OCI-LY7 (cell line): ENCODE results near the gene EIF2S1. TPM values are rescaled to one million over a fixed set of nuclear protein-coding genes. Genes with fewer than 3 reads are reported as not detected.

Source experiments
- BruUV-seq: library from RNA; stranded (reverse); fragments of 400-500 nt; replicated peaks from 2 replicates; lab custom pipeline; 2021; lab: Mats Ljungman, UMichigan
- CTCF ChIA-PET: fragments of 300-600 bp; sonication (Branson Sonifier 250); formaldehyde crosslinking; loops from one replicate; lab custom pipeline; 2022; ENCODE audit warnings: antibody characterized with exemption; ENCODE audit not compliant: unreplicated experiment; lab: Charles Lee
- POLR2A ChIA-PET: fragments of 300-600 bp; sonication (Branson Sonifier 250); formaldehyde crosslinking; loops from one replicate; lab custom pipeline; 2022; ENCODE audit warnings: antibody characterized with exemption; lab: Charles Lee
- DNase-seq: peaks from one replicate; pipeline ENCODE4 v3.0.0-alpha.2; 2015; ENCODE audit warnings: low spot score
- H2AFZ ChIP-seq: fragments of 200-600 bp; sonication (generic), shearing (Covaris generic); 2 replicates; pipeline ENCODE4 v1.6.1; 2014; ENCODE audit warnings: mild to moderate bottlenecking, antibody characterized with exemption, low read length, moderate library complexity
- H3K27ac ChIP-seq: fragments of 200-600 bp; sonication (generic); 2 replicates; pipeline ENCODE4 v1.5.1; 2014; ENCODE audit warnings: mixed run types, low read depth, mild to moderate bottlenecking, moderate library complexity, low read length, inconsistent platforms; ENCODE audit not compliant: poor library complexity, severe bottlenecking
- H3K36me3 ChIP-seq: fragments of 200-600 bp; sonication (generic); 2 replicates; pipeline ENCODE4 v1.6.1; 2014; ENCODE audit warnings: mild to moderate bottlenecking, antibody characterized with exemption, low read length, moderate library complexity, mixed read lengths; ENCODE audit not compliant: insufficient read depth
- H3K4me1 ChIP-seq: fragments of 200-600 bp; sonication (generic); 2 replicates; pipeline ENCODE4 v1.5.1; 2014; ENCODE audit warnings: mild to moderate bottlenecking, low read length; ENCODE audit not compliant: insufficient read depth, poor library complexity, severe bottlenecking
- H3K4me2 ChIP-seq: fragments of 200-600 bp; sonication (generic); 2 replicates; pipeline ENCODE4 v1.6.1; 2014; ENCODE audit warnings: mild to moderate bottlenecking, low read length
- H3K4me3 ChIP-seq: fragments of 200-600 bp; sonication (generic); 2 replicates; pipeline ENCODE4 v1.5.1; 2014; ENCODE audit warnings: mild to moderate bottlenecking, low read depth, low read length; ENCODE audit not compliant: poor library complexity, severe bottlenecking
- H3K79me2 ChIP-seq: fragments of 200-600 bp; sonication (generic); 2 replicates; pipeline ENCODE4 v1.6.1; 2016; ENCODE audit warnings: low read depth, mild to moderate bottlenecking, low read length, moderate library complexity, mixed read lengths; ENCODE audit not compliant: insufficient read depth
- H3K9me2 ChIP-seq: fragments of 200-600 bp; sonication (generic); 2 replicates; pipeline ENCODE4 v1.6.1; 2016; ENCODE audit warnings: mild to moderate bottlenecking, low read length, mixed read lengths; ENCODE audit not compliant: insufficient read depth
- H3K9me3 ChIP-seq: fragments of 200-600 bp; sonication (generic); 2 replicates; pipeline ENCODE4 v1.6.1; 2014; ENCODE audit warnings: mild to moderate bottlenecking, mixed run types, low read length, mixed read lengths
- H4K20me1 ChIP-seq: fragments of 200-600 bp; sonication (generic); 2 replicates; pipeline ENCODE4 v1.6.1; 2014; ENCODE audit warnings: mild to moderate bottlenecking, antibody characterized with exemption, low read length, moderate library complexity, mixed read lengths; ENCODE audit not compliant: insufficient read depth
- CTCF ChIP-seq: fragments of 200-600 bp; sonication (generic); conservative IDR thresholded peaks from 2 replicates; pipeline ENCODE4 v1.5.1; 2014; ENCODE audit warnings: mild to moderate bottlenecking, antibody characterized with exemption, low read length, moderate library complexity, mixed read lengths
- EZH2phosphoT487 ChIP-seq: fragments of 200-600 bp; sonication (generic); IDR thresholded peaks from 2 replicates; pipeline ENCODE4 v1.6.1; 2018; ENCODE audit warnings: low read depth, borderline replicate concordance, mild to moderate bottlenecking, mixed run types, antibody characterized with exemption, low read length, moderate library complexity, mixed read lengths
- intact Hi-C: fragments of 100-400 bp; cut with micrococcal nuclease; formaldehyde crosslinking; loops from one replicate; pipeline ENCODE4 v1.10.0; 2022; ENCODE audit not compliant: unreplicated experiment
- total RNA-seq, 2 experiments: library from RNA; depleted of rRNA in 1 of 2; stranded (reverse); fragments of >200 nt in 1 of 2; shearing (Covaris generic) in 1 of 2; gene quantifications; 2 replicates each; pipeline ENCODE4 v1.2.3, GENCODE V29; 2014 to 2022

EIF2S1 gene
- total RNA-seq, 2 experiments from 2014 or later = 161 to 170 TPM

GRCh38 chr14:67416810-67417209, 56.7 kb downstream of the EIF2S1 start:
- ChIA-PET POLR2A (no interaction called here), CTCF (no interaction called here)
- Histone ChIP-seq H3K9me2 (no peaks in the 10 kb centered on the region), H3K27ac (no peak overlapping the region), H3K79me2 (no peaks in the 10 kb centered on the region), H4K20me1 (no peaks in the 10 kb centered on the region), H3K9me3 (no peaks in the 10 kb centered on the region), H3K4me1 (peaks cover 3% of the 10 kb centered on the region), H3K4me3 (no peak overlapping the region), H2AFZ (no peak overlapping the region), H3K4me2 (no peak overlapping the region), H3K36me3 (no peaks in the 10 kb centered on the region)
- intact Hi-C loops = no loop called here
- BruUV-seq = no TSS peak
- no peak for TF ChIP-seq CTCF
- no peak for TF ChIP-seq EZH2phosphoT487
- DNase-seq = peak; percentile 24

GRCh38 chr14:67417633-67418032, 57.5 kb downstream of the EIF2S1 start:
- ChIA-PET POLR2A (no interaction called here), CTCF (no interaction called here)
- Histone ChIP-seq H3K9me2 (no peaks in the 10 kb centered on the region), H3K4me2 (no peak overlapping the region), H3K79me2 (no peaks in the 10 kb centered on the region), H3K36me3 (no peaks in the 10 kb centered on the region), H3K4me1 (peaks cover 3% of the 10 kb centered on the region), H4K20me1 (no peaks in the 10 kb centered on the region), H3K27ac (no peak overlapping the region), H2AFZ (no peak overlapping the region), H3K9me3 (no peaks in the 10 kb centered on the region), H3K4me3 (no peak overlapping the region)
- DNase-seq = no peak
- intact Hi-C loops = no loop called here
- TF ChIP-seq EZH2phosphoT487 (no peak), CTCF (no peak)
- no TSS peak for BruUV-seq

- intact Hi-C loops = no loop called here
- no peak for DNase-seq
- ChIA-PET CTCF (no interaction called here), POLR2A (interaction anchor here (1.0 kb wide), 1 partner anchor 50 kb away, joined by 3 read pairs; no protein-coding TSS in a partner anchor)
- Histone ChIP-seq H3K9me2 (no peaks in the 10 kb centered on the region), H3K27ac (no peak overlapping the region), H3K36me3 (no peaks in the 10 kb centered on the region), H3K79me2 (no peaks in the 10 kb centered on the region), H3K4me3 (no peak overlapping the region), H4K20me1 (no peaks in the 10 kb centered on the region), H3K9me3 (no peaks in the 10 kb centered on the region), H2AFZ (no peak overlapping the region), H3K4me1 (peaks cover 3% of the 10 kb centered on the region), H3K4me2 (no peak overlapping the region)
- TF ChIP-seq EZH2phosphoT487 = no peak
- no peak for TF ChIP-seq CTCF
- BruUV-seq = no TSS peak
These were observed 58.5 kb downstream of the EIF2S1 start for GRCh38 chr14:67418401-67419191.
